ENCODE results near the gene STON1.
"Not testable (repeated sequence)": the region's sequence is repeated elsewhere in the genome, so short reads cannot be mapped to it uniquely, and the experiment has no call there.

Gene STON1

DNA sequence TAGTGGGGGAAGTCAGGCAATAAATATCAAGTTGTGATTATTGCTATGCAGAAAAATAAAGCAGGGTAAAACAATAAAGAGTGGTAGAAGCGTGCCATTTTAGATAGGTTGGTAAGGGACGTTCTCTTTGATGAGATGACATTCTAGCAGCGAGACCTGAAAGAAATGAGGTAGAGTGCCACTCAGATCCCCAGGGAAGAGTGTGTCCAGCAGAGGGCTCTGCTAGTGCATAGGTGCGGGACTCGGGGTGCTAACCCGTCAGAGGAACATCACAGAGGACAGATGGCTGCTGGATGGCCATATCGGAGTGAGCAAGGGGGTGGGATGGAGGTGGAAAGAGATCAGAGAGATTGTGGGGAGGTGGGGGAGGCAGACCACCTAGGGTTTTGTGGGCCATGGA, 71.4 kb downstream of the STON1 start:
- Mint-ChIP-seq H3K27me3 (peaks cover 2% of the 10 kb centered on the region), H3K9me3 (no peaks in the 10 kb centered on the region), H3K4me3 (no peak overlapping the region), H3K36me3 (ENCODE audit: low read depth) (no peaks in the 10 kb centered on the region), H3K27ac (no peak overlapping the region), H3K4me1 (no peaks in the 10 kb centered on the region)
- DNase-seq (no peak), ATAC-seq (no peak)

DNA sequence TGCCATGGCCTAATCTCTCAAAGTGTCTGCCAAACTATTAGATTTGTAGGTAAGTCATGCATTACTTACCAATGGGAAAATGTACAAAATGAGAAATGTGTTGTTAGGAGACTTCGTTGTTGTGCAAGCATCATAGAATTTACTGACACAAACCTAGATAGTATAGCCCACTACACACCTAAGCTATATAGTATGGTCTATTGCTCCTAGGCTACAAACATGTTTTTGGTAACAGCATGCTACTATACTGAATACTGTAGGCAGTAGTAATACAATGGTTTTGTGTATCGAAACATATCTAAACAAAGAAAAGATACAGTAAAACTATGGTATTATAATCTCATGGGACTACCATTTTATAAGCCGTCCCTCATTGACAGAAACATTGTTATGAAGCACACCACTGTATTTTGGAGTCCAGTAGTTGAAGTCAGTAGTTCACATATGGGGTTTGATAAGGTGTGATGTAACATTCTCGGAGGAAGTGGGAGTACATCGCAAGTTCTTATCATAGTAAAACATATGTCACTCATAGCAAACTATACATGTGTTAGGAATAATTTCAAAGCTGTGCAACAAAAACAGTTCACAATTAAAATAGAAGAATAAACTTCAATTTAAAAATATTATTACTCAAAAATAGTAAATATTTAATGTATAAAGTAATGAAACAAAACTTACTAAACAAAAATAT, 75.7 kb downstream of the STON1 start:
- H3K36me3 Mint-ChIP-seq (ENCODE audit: low read depth): no peaks in the 10 kb centered on the region
- peaks cover 5% of the 10 kb centered on the region for H3K27me3 Mint-ChIP-seq
- H3K27ac Mint-ChIP-seq: no peak overlapping the region
- H3K9me3 Mint-ChIP-seq: no peaks in the 10 kb centered on the region
- DNase-seq (no peak), ATAC-seq (no peak)
- no peak overlapping the region for H3K4me3 Mint-ChIP-seq
- no peaks in the 10 kb centered on the region for H3K4me1 Mint-ChIP-seq

DNA sequence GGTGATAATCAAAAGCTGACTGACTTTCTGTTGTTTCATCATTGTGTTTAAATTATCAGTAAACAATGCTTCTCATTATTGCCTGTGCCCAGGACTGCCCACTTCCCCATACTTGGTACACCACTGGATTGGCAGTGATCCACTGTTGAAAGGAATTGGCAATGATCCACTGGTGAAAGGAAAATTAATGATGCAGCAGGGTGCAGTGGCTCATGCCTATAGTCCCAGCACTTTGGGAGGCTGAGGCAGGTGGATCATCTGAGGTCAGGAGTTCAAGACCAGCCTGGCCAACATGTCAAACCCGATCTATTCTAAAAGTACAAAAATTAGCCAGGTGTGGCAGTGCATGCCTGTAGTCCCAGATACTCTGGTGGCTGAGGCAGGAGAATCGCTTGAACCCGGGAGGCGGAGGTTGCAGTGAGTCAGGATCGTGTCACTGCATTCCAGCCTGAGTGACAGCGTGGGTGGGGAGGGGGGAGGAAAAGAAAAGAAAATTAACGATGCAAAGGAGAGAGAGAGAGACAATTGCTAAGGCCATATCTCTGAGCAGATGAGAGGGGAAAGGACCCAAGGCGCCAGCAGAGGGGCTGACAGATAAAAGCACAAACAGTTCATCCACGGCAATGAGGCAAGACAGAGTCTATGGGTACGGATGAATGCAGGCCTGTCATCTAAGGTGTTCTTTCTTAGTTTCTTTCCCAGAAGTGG, 77.5 kb downstream of the STON1 start:
- Mint-ChIP-seq H3K4me1 (no peaks in the 10 kb centered on the region), H3K27ac (no peak overlapping the region), H3K4me3 (no peak overlapping the region), H3K9me3 (no peaks in the 10 kb centered on the region), H3K36me3 (ENCODE audit: low read depth) (no peaks in the 10 kb centered on the region), H3K27me3 (peaks cover 6% of the 10 kb centered on the region)
- ATAC-seq: no peak
- DNase-seq: no peak

DNA sequence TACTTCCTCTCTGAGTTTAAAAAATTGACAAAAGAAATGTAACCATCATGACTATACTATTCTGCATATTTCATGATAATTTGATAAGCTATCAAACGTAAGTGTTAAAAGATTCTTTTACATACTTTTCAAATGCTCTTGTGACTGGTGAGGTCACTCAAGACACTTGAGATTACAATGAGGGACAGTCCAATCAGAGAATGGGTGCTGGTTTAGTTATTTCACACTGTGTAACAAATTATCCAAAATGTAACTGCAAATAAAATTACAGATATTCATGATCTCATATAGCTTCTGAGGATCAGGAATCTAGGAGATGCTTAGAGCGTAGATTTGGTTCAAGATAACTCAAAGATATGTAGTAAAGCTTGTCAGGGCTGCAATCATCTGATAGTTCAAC, 83.3 kb downstream of the STON1 start:
- H3K9me3 Mint-ChIP-seq: no peaks in the 10 kb centered on the region
- H3K36me3 Mint-ChIP-seq (ENCODE audit: low read depth): no peaks in the 10 kb centered on the region
- peaks cover 6% of the 10 kb centered on the region for H3K27me3 Mint-ChIP-seq
- DNase-seq (no peak), ATAC-seq (no peak)
- H3K27ac Mint-ChIP-seq: no peak overlapping the region
- no peak overlapping the region for H3K4me3 Mint-ChIP-seq
- H3K4me1 Mint-ChIP-seq: no peaks in the 10 kb centered on the region

DNA sequence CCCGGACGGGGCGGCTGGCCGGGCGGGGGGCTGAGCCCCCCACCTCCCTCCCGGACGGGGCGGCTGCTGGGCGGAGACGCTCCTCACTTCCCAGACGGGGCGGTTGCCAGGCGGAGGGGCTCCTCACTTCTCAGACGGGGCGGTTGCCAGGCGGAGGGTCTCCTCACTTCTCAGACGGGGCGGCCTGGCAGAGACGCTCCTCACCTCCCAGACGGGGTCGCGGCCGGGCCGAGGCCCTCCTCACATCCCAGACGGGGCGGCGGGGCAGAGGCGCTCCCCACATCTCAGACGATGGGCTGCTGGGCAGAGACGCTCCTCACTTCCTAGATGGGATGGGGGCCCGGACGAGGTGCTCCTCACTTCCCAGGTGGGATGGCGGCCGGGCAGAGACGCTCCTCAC, 84.6 kb downstream of the STON1 start:
- H3K27me3 Mint-ChIP-seq; DNase-seq; H3K4me3 Mint-ChIP-seq; H3K27ac Mint-ChIP-seq; H3K4me1 Mint-ChIP-seq; ATAC-seq; H3K36me3 Mint-ChIP-seq (ENCODE audit: low read depth); H3K9me3 Mint-ChIP-seq: not testable (repeated sequence)

DNA sequence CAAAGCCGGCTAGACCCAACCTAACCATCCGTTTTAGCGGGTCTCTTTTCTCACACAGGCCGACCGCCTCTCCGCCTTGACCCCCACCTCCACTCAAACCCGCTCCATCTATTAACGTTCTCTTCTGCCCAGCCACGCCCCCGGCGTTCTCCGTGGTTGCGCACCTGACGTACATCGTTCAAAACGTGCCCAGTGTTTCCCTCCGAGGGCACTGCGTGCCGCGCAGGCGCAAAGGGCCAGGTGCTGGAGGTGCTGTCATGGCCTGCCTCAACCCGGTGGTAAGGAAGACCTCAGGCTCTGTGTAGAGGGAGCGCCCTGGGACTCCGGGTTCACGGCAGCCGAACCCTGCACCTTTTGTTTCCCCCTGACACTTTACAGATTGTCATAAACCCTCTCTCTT, 87.7 kb downstream of the STON1 start, which contains the start of gene GTF2A1L:
GTF2A1L (plus strand) TSS at position 239 of the 400 bp plus-strand sequence; CDS start at position 258, 19 bp downstream.
- H3K27ac Mint-ChIP-seq: no peak within 1 kb of the TSS
- no peaks in the 10 kb centered on the region for H3K27me3 Mint-ChIP-seq
- H3K4me1 Mint-ChIP-seq: no peaks in the 10 kb centered on the region
- no peaks in the 10 kb centered on the region for H3K36me3 Mint-ChIP-seq (ENCODE audit: low read depth)
- DNase-seq (no peak), ATAC-seq (no peak)
- H3K9me3 Mint-ChIP-seq: no peaks in the 10 kb centered on the region
- no peak within 1 kb of the TSS for H3K4me3 Mint-ChIP-seq

DNA sequence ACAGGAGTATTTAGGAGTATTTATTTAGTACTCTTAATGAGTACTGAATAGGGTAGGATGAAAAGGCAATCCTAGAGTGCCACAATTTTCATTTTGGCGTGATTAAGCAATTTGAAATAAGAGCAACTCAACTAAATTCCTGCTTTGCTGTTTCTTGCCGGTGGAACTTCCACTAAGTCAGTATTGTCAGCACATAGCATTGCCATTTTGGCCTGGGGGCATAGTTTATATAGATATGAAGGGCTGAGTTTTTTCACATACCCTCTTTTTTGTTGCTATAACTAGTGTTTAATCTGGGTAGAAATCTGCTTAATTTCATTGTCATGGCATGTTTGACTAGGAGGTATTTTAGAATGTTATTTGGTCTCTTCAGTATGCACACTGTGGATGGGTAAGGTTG, 89.6 kb downstream of the STON1 start:
- H3K4me3 Mint-ChIP-seq: no peak overlapping the region
- H3K4me1 Mint-ChIP-seq: no peaks in the 10 kb centered on the region
- H3K36me3 Mint-ChIP-seq (ENCODE audit: low read depth): no peaks in the 10 kb centered on the region
- H3K27ac Mint-ChIP-seq: no peak overlapping the region
- H3K27me3 Mint-ChIP-seq: no peaks in the 10 kb centered on the region
- DNase-seq (no peak), ATAC-seq (no peak)
- no peaks in the 10 kb centered on the region for H3K9me3 Mint-ChIP-seq

DNA sequence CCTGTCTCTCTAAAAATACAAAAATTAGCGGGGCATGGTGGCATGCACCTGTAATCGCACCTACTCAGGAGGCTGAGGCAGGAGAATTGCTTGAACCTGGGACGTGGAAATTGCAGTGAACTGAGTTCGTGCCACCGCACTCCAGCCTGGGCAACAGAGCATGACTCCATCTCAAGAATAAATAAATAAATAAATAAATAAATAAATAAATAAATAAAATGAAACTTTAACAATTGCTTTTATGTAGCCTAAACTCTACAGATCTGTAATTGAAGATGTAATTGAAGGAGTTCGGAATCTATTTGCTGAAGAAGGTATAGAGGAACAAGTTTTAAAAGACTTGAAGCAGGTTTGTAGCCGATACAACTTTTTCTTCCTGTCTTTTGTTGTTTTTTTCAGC, 90.7 kb downstream of the STON1 start:
- Mint-ChIP-seq H3K4me3 (no peak overlapping the region), H3K9me3 (no peaks in the 10 kb centered on the region)

DNA sequence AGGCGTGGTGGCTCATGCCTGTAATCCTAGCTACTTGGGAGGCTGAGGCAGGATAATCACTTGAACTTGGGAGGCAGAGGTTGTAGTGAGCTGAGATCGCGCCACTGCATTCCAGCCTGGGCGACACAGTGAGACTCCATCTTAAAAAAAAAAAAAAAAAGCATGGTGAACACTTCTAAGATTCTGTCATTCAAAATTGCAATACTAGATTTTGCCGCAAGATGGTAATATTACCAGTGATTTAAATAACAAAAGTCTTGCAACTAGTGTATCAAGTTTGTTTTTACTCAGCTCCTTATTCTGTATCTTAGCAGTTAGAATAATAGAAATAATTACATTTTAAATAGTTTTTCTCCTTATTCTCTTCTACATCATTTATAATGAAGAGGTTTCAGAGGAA, 92.7 kb downstream of the STON1 start:
- H3K4me3 Mint-ChIP-seq; H3K27ac Mint-ChIP-seq; H3K4me1 Mint-ChIP-seq; H3K36me3 Mint-ChIP-seq (ENCODE audit: low read depth); ATAC-seq; DNase-seq; H3K27me3 Mint-ChIP-seq; H3K9me3 Mint-ChIP-seq: not testable (repeated sequence)

More for the DNA sequence above, 90.7 kb downstream of the STON1 start:
- no peaks in the 10 kb centered on the region for H3K4me1 Mint-ChIP-seq
- no peaks in the 10 kb centered on the region for H3K36me3 Mint-ChIP-seq (ENCODE audit: low read depth)
- H3K27me3 Mint-ChIP-seq: no peaks in the 10 kb centered on the region
- H3K27ac Mint-ChIP-seq: no peak overlapping the region
- DNase-seq: no peak
- ATAC-seq: no peak

DNA sequence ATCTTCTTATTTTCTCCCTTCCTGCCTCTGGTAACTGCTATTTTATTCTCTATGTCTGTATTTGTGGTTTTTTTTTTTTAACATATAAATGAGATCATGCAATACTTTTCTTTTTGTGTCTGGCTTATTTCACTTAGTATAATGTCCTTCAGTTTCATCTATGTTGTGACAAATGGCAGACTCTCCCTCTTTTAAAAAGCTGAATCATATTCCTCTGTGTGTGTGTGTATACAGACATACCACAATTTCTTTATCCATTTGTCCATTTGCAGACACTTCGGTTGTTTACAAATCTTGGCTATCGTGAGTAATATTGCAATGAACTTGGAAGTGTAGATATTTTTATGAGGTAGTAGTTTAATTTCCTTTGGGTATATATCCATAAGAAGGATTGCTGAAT, 94.7 kb downstream of the STON1 start:
- Mint-ChIP-seq H3K4me1 (no peaks in the 10 kb centered on the region), H3K4me3 (no peak overlapping the region), H3K9me3 (no peaks in the 10 kb centered on the region), H3K27ac (no peak overlapping the region), H3K27me3 (no peaks in the 10 kb centered on the region), H3K36me3 (ENCODE audit: low read depth) (no peaks in the 10 kb centered on the region)
- ATAC-seq (no peak), DNase-seq (no peak)

DNA sequence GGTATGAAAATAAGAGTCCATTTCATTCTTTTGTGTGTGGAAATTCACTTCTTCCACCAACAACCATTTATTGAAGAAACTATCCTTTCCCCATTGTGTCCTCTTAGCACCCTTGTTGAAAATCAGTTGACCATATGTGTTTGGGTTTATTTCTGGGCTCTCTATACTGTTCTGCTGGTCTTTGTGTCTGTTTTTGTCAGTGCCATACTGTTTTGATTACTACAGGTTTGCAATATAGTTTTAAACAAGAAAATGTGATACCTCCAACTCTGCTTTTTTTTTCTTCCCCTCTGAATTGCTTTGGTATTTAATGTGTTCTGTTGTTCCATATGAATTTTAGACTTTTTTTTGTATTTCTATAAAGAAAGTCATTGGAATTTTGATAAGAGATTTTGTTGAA, 96.1 kb downstream of the STON1 start:
- DNase-seq (no peak), ATAC-seq (no peak)
- Mint-ChIP-seq H3K36me3 (ENCODE audit: low read depth) (no peaks in the 10 kb centered on the region), H3K4me1 (no peaks in the 10 kb centered on the region), H3K27me3 (no peaks in the 10 kb centered on the region), H3K4me3 (no peak overlapping the region), H3K27ac (no peak overlapping the region), H3K9me3 (no peaks in the 10 kb centered on the region)

DNA sequence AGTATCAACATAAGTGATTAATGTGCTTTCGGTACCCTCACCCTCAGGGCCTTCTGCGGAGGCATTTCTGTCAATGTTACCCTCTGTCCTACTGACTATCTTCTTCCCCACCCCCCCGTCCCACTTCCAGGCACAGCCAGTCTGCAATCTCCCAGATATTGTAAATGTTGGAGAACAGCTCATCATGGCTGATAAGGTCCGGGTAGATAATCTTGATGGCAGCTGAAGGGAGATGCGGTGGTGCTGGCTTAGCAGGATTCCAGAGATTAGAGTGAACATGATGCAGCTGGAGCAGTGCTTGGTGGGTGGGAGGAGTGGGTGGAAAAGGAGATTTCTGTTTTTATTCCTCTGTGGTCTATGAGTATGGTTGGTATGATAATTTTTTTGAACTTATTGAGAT, 103.2 kb downstream of the STON1 start:
- Mint-ChIP-seq H3K4me3 (no peak overlapping the region), H3K27ac (no peak overlapping the region), H3K4me1 (no peaks in the 10 kb centered on the region), H3K36me3 (ENCODE audit: low read depth) (no peaks in the 10 kb centered on the region), H3K27me3 (peaks cover 8% of the 10 kb centered on the region), H3K9me3 (no peaks in the 10 kb centered on the region)
- ATAC-seq (no peak), DNase-seq (no peak)

DNA sequence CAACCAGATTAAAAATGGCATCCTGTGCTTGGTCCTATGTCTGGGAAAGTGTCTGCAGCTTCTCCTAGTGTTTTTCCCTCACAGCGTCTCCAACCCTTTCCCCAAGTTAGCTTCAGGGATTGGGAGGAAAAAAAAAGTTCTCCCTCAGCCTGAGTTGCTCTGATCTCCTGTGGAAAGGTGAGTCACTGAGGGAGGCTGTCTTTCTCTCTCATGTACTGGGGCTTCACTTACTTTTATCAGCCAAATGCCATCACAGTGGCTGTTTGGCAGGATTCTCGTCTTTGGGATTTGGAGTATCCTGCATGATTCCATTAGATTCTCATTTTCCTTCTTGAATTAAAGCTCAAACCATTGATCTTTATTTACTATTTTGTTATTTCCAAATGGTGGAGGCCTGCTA, 105.8 kb downstream of the STON1 start:
- H3K36me3 Mint-ChIP-seq (ENCODE audit: low read depth): no peaks in the 10 kb centered on the region
- no peak for ATAC-seq
- H3K4me3 Mint-ChIP-seq: no peak overlapping the region
- no peak overlapping the region for H3K27ac Mint-ChIP-seq
- H3K4me1 Mint-ChIP-seq: no peaks in the 10 kb centered on the region
- DNase-seq: no peak
- peaks cover 8% of the 10 kb centered on the region for H3K27me3 Mint-ChIP-seq
- H3K9me3 Mint-ChIP-seq: no peaks in the 10 kb centered on the region

DNA sequence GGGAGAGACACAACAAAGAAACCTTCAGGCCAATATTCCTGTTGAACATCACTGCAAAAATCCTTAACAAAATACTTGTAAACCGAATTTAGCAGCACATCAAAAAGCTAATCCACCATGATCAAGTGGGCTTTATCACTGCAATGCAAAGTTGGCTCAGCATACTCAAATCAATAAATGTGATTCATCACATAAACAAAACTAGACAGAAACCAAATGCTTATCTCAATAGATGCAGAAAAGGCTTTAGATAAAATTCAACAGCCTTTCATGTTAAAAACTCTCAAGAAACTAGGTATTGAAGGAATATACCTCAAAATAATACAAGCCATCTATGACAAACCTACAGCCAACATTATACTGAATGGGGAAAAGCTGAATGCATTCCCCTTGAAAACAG, 108.3 kb downstream of the STON1 start:
- Mint-ChIP-seq H3K9me3 (no peaks in the 10 kb centered on the region), H3K27ac (no peak overlapping the region), H3K27me3 (peaks cover 5% of the 10 kb centered on the region), H3K4me1 (no peaks in the 10 kb centered on the region), H3K36me3 (ENCODE audit: low read depth) (no peaks in the 10 kb centered on the region), H3K4me3 (no peak overlapping the region)
- DNase-seq (no peak), ATAC-seq (no peak)
